Nephron progenitor cell (in vitro differentiated cells): ENCODE results near the gene HIF3A.
A peak's percentile ranks its signal among the peaks of the same experiment; 100 is the strongest.

Experiments
- DNase-seq: peaks from one replicate; pipeline ENCODE4 v3.0.0; 2021
- H3K27ac Mint-ChIP-seq: 2 replicates; pipeline ENCODE4 v1.8.0; 2021; ENCODE audit warnings: mild to moderate bottlenecking, moderate library complexity, mixed read lengths
- H3K27me3 Mint-ChIP-seq: 2 replicates; pipeline ENCODE4 v1.8.0; 2021; ENCODE audit warnings: mild to moderate bottlenecking, low read depth, mixed read lengths; ENCODE audit not compliant: poor library complexity
- H3K36me3 Mint-ChIP-seq: 2 replicates; pipeline ENCODE4 v1.8.0; 2021; ENCODE audit warnings: low read depth, mixed read lengths
- H3K4me1 Mint-ChIP-seq: 2 replicates; pipeline ENCODE4 v1.8.0; 2021; ENCODE audit warnings: mixed read lengths
- H3K4me3 Mint-ChIP-seq: 2 replicates; pipeline ENCODE4 v1.8.0; 2021; ENCODE audit warnings: mild to moderate bottlenecking, moderate library complexity, mixed read lengths
- H3K9me3 Mint-ChIP-seq: 2 replicates; pipeline ENCODE4 v1.8.0; 2021; ENCODE audit warnings: mild to moderate bottlenecking, moderate library complexity, mixed read lengths
- CTCF ChIP-seq: fragments of 200-600 bp; sonication (generic); IDR thresholded peaks from 2 replicates; pipeline ENCODE4 v1.5.0; 2021; ENCODE audit warnings: antibody characterized with exemption

HIF3A gene

DNA sequence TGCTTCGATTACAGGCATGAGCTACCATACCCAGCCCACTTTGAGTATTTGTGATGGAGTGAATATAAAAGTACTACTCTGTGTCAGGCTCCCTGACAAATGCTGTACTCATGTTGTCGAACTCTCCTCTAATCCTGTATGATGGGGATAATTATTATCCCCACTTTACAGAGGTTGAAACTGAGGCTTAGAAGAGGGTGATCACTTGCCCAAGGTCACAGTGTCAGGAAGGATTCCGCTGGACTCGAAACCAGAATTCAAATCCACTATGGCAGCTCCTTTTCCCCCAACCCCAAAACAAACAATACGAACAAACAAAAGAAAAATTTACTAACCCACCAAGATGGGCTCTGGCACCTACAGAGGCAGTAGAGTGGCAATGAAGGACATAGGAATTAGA is 48.3 kb downstream of the HIF3A start:
- H3K36me3 Mint-ChIP-seq = peaks cover 29% of the 10 kb centered on the region

DNA sequence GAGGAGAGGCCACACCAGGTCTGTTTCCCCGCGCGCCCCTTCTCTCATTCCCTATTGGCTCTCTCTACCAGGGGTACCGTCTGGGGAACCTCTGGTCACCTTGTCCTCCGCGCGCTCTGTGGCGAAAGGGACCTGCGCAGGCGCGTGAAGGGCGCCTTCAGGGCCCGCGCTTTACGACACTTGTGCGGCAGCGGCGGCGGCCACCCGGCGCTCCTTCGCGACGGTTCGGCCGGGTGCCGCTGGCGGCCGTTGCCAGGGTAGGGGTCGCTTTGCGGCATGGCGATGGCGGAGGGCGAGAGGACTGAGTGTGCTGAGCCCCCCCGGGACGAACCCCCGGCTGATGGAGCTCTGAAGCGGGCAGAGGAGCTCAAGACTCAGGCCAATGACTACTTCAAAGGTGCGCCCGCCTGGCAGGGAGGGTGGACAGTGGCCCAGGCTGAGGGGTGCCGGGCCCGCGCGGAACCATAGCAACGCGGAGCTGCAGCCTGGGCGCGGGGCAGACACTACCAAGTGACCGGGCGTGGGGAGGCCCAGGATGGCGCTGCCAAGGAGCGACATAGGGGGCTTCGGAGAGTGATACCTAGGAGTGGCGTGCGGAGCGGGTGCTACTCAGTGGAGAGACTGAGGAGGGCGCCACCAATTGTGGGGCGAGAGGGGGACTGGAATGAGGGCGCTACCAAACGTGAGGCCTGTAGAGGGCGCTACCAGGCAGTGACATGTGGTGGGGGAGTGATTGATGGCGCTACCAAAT is 50.2 kb downstream of the HIF3A start, which contains the start of gene PPP5C:
PPP5C (plus strand) TSS at position 267 of the 751 bp plus-strand sequence; CDS start at position 277, 10 bp downstream.
- peak; percentile 92 for DNase-seq
- TF ChIP-seq CTCF = peak; percentile 71
- Mint-ChIP-seq H3K4me1 (peaks cover 62% of the 10 kb centered on the region), H3K36me3 (peaks cover 18% of the 10 kb centered on the region), H3K27ac (peak within 1 kb of the TSS; percentile 66), H3K27me3 (no peaks in the 10 kb centered on the region), H3K9me3 (no peaks in the 10 kb centered on the region), H3K4me3 (peak within 1 kb of the TSS; percentile 98)

More for the DNA sequence above, 48.3 kb downstream of the HIF3A start:
- peaks cover 47% of the 10 kb centered on the region for H3K4me1 Mint-ChIP-seq
- H3K9me3 Mint-ChIP-seq = no peaks in the 10 kb centered on the region
- no peaks in the 10 kb centered on the region for H3K27me3 Mint-ChIP-seq
- H3K27ac Mint-ChIP-seq = no peak overlapping the region
- TF ChIP-seq CTCF = no peak
- H3K4me3 Mint-ChIP-seq = peak overlapping the region; percentile 98
- DNase-seq = no peak

- Mint-ChIP-seq H3K27ac (peak overlapping the region; percentile 66), H3K36me3 (peaks cover 15% of the 10 kb centered on the region), H3K4me3 (peak overlapping the region; percentile 98), H3K4me1 (peaks cover 64% of the 10 kb centered on the region), H3K27me3 (no peaks in the 10 kb centered on the region), H3K9me3 (no peaks in the 10 kb centered on the region)
- no peak for TF ChIP-seq CTCF
- no peak for DNase-seq
These were observed 50.7 kb downstream of the HIF3A start for GRCh38 chr19:46347572-46347883.

DNA sequence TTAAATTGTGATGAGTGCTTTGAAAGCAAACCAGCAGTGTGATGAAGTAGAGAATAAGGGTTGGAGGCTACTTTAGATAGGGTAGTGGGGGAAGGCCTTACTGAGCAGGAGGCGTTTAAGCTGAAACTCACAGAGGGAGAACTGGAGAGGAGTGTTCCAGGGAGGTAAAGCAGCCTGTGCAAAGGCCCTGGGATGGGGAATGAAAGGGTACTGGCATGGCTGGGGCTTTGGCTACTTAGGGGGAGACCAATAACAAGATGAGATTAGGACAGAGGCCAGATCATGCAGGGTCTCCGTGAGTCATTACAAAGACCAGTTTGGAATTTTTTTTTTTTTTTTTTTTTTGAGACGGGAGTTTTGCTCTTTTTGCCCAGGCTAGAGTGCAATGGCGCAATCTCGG is 51.1 kb downstream of the HIF3A start:
- H3K4me1 Mint-ChIP-seq = peaks cover 67% of the 10 kb centered on the region
- H3K4me3 Mint-ChIP-seq = peak overlapping the region; percentile 98
- DNase-seq = no peak
- TF ChIP-seq CTCF = no peak
- no peaks in the 10 kb centered on the region for H3K27me3 Mint-ChIP-seq
- peaks cover 15% of the 10 kb centered on the region for H3K36me3 Mint-ChIP-seq
- H3K27ac Mint-ChIP-seq = no peak overlapping the region
- no peaks in the 10 kb centered on the region for H3K9me3 Mint-ChIP-seq

- no peaks in the 10 kb centered on the region for H3K9me3 Mint-ChIP-seq
- peak overlapping the region; percentile 88 for H3K27ac Mint-ChIP-seq
- no peak for TF ChIP-seq CTCF
- no peak for DNase-seq
- H3K4me3 Mint-ChIP-seq = peak overlapping the region; percentile 98
- no peaks in the 10 kb centered on the region for H3K27me3 Mint-ChIP-seq
- peaks cover 21% of the 10 kb centered on the region for H3K36me3 Mint-ChIP-seq
- H3K4me1 Mint-ChIP-seq = peaks cover 62% of the 10 kb centered on the region
These were observed 52.6 kb downstream of the HIF3A start for GRCh38 chr19:46349311-46349993.
